ENCODE measurements around the gene SHC4.

Gene SHC4

DNA sequence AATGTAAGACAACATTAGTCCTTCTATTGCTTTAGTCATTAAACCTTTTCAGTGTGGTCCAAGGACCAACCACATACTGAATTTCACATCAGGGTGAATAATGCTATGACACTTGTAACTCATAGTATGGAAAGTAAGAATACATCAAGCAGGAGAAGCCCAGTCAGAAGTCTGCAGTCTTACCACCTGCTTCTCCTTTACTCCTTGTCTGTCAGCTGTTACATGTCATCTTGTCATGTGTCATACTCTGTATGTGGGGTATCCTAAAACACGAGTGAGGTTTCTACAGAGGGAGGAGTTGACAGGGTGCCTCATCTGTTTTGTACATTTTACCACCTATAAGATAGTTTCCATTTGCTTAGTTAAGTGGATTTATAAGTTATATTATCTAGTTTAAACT is 118.6 kb downstream of the SHC4 start:
- Histone ChIP-seq H3K9ac (ENCODE audit: low read length) (no peak overlapping the region), H3K79me2 (ENCODE audit: insufficient read depth, low read length) (no peaks in the 10 kb centered on the region), H3K4me3 (ENCODE audit: insufficient read depth, low read length, poor library complexity, severe bottlenecking) (no peak overlapping the region), H3K27me3 (ENCODE audit: low read length) (no peaks in the 10 kb centered on the region), H3K9me3 (ENCODE audit: insufficient read depth, low read length) (no peaks in the 10 kb centered on the region), H3F3A (ENCODE audit: insufficient read depth) (no peaks in the 10 kb centered on the region), H3K27ac (ENCODE audit: low read depth, low read length) (no peak overlapping the region), H3K4me2 (ENCODE audit: low read depth, low read length, poor library complexity, severe bottlenecking) (no peak overlapping the region), H3K36me3 (ENCODE audit: low read length) (no peaks in the 10 kb centered on the region), H4K20me1 (ENCODE audit: low read depth, low read length) (no peaks in the 10 kb centered on the region), H3K9me2 (replicated peaks; ENCODE audit: insufficient read depth, low read length) (no peaks in the 10 kb centered on the region), H2AFZ (ENCODE audit: low read depth, low read length, severe bottlenecking) (no peak overlapping the region)
- TF ChIP-seq, protein P1, sequence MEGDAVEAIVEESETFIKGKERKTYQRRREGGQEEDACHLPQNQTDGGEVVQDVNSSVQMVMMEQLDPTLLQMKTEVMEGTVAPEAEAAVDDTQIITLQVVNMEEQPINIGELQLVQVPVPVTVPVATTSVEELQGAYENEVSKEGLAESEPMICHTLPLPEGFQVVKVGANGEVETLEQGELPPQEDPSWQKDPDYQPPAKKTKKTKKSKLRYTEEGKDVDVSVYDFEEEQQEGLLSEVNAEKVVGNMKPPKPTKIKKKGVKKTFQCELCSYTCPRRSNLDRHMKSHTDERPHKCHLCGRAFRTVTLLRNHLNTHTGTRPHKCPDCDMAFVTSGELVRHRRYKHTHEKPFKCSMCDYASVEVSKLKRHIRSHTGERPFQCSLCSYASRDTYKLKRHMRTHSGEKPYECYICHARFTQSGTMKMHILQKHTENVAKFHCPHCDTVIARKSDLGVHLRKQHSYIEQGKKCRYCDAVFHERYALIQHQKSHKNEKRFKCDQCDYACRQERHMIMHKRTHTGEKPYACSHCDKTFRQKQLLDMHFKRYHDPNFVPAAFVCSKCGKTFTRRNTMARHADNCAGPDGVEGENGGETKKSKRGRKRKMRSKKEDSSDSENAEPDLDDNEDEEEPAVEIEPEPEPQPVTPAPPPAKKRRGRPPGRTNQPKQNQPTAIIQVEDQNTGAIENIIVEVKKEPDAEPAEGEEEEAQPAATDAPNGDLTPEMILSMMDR (IDR thresholded peaks at IDR 0.05; ENCODE audit: insufficient read depth, low read length, poor library complexity, severe bottlenecking), result no peak
- no peak for TF ChIP-seq EZH2phosphoT487 (conservative IDR thresholded peaks at IDR 0.05; ENCODE audit: low read length)

DNA sequence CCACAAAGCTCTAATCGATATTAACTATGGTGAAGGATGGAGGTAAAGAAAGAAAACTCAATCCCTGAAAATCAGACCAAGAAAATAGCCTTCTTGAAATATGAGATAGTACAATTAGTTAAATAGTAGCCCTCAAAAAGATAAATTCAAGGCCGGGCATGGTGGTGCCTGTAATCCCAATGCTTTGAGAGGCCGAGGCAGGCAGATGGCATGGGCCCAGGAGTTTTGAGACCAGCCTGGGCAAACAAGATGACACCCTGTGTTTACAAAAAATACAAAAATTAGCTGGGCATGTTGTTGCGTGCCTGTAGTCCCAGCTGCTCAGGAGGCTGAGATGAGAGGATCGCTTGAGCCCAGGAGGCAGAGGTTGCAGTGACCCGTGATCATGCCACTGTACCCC is 121.2 kb downstream of the SHC4 start:
- H4K20me1 ChIP-seq (ENCODE audit: low read depth, low read length), result no peaks in the 10 kb centered on the region
- H3K36me3 ChIP-seq (ENCODE audit: low read length), result no peaks in the 10 kb centered on the region
- H3K4me3 ChIP-seq (ENCODE audit: insufficient read depth, low read length, poor library complexity, severe bottlenecking), result no peak overlapping the region
- no peak overlapping the region for H2AFZ ChIP-seq (ENCODE audit: low read depth, low read length, severe bottlenecking)
- H3K27me3 ChIP-seq (ENCODE audit: low read length), result no peaks in the 10 kb centered on the region; the same call in 1 of the 2 replicates
- no peak overlapping the region for H3K9ac ChIP-seq (ENCODE audit: low read length)
- no peak overlapping the region for H3K27ac ChIP-seq (ENCODE audit: low read depth, low read length)
- no peak overlapping the region for H3K4me2 ChIP-seq (ENCODE audit: low read depth, low read length, poor library complexity, severe bottlenecking)
- no peaks in the 10 kb centered on the region for H3K9me2 ChIP-seq (replicated peaks; ENCODE audit: insufficient read depth, low read length)
- no peaks in the 10 kb centered on the region for H3F3A ChIP-seq (ENCODE audit: insufficient read depth)
- no peaks in the 10 kb centered on the region for H3K79me2 ChIP-seq (ENCODE audit: insufficient read depth, low read length)
- H3K9me3 ChIP-seq (ENCODE audit: insufficient read depth, low read length), result no peaks in the 10 kb centered on the region
- TF ChIP-seq, protein P1 (IDR thresholded peaks at IDR 0.05; ENCODE audit: insufficient read depth, low read length, poor library complexity, severe bottlenecking), result no peak
- no peak for TF ChIP-seq EZH2phosphoT487 (conservative IDR thresholded peaks at IDR 0.05; ENCODE audit: low read length)

DNA sequence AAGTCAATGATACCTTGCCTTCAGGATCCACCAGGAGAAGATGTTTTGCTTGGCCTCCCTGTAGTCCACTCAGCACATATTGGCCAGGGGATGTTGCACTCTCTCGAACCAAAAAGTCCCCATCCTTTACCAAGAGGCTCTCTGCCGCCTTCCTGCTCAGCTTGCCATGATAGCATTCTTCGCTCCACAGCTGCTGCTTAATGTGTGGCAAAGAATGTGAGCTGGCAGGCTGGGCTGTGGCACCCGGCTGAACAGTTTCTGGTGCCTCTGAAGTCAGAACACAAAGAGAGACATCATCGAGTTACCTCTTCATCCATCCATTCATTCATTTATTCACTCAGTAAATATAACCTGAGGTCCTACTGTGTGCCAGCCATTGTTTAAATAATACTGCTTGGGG is 129.0 kb downstream of the SHC4 start:
- Histone ChIP-seq H4K20me1 (ENCODE audit: low read depth, low read length) (no peaks in the 10 kb centered on the region), H3K36me3 (ENCODE audit: low read length) (no peaks in the 10 kb centered on the region), H3F3A (ENCODE audit: insufficient read depth) (no peaks in the 10 kb centered on the region), H3K27me3 (ENCODE audit: low read length) (no peaks in the 10 kb centered on the region; the same call in 1 of the 2 replicates), H3K9me3 (ENCODE audit: insufficient read depth, low read length) (no peaks in the 10 kb centered on the region), H3K4me2 (ENCODE audit: low read depth, low read length, poor library complexity, severe bottlenecking) (no peak overlapping the region), H3K9me2 (replicated peaks; ENCODE audit: insufficient read depth, low read length) (no peaks in the 10 kb centered on the region), H3K9ac (ENCODE audit: low read length) (no peak overlapping the region), H3K27ac (ENCODE audit: low read depth, low read length) (no peak overlapping the region), H2AFZ (ENCODE audit: low read depth, low read length, severe bottlenecking) (no peak overlapping the region), H3K79me2 (ENCODE audit: insufficient read depth, low read length) (no peaks in the 10 kb centered on the region), H3K4me3 (ENCODE audit: insufficient read depth, low read length, poor library complexity, severe bottlenecking) (no peak overlapping the region)
- TF ChIP-seq EZH2phosphoT487 (conservative IDR thresholded peaks at IDR 0.05; ENCODE audit: low read length), result no peak
- TF ChIP-seq, protein P1 (IDR thresholded peaks at IDR 0.05; ENCODE audit: insufficient read depth, low read length, poor library complexity, severe bottlenecking), result no peak

Measured in SU-DHL-6 (cell line).